ENCODE results near the gene PTPN3. TPM values are rescaled to one million over a fixed set of nuclear protein-coding genes. Genes with fewer than 3 reads are reported as not detected.
"Not testable (repeated sequence)": the region's sequence is repeated elsewhere in the genome, so short reads cannot be mapped to it uniquely, and the experiment has no call there.

Gene PTPN3, protein sequence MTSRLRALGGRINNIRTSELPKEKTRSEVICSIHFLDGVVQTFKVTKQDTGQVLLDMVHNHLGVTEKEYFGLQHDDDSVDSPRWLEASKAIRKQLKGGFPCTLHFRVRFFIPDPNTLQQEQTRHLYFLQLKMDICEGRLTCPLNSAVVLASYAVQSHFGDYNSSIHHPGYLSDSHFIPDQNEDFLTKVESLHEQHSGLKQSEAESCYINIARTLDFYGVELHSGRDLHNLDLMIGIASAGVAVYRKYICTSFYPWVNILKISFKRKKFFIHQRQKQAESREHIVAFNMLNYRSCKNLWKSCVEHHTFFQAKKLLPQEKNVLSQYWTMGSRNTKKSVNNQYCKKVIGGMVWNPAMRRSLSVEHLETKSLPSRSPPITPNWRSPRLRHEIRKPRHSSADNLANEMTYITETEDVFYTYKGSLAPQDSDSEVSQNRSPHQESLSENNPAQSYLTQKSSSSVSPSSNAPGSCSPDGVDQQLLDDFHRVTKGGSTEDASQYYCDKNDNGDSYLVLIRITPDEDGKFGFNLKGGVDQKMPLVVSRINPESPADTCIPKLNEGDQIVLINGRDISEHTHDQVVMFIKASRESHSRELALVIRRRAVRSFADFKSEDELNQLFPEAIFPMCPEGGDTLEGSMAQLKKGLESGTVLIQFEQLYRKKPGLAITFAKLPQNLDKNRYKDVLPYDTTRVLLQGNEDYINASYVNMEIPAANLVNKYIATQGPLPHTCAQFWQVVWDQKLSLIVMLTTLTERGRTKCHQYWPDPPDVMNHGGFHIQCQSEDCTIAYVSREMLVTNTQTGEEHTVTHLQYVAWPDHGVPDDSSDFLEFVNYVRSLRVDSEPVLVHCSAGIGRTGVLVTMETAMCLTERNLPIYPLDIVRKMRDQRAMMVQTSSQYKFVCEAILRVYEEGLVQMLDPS
- total RNA-seq (2014; rRNA removed; shearing (Covaris generic)) (0.51 and 1.3 TPM in 2 replicates), polyA plus RNA-seq (2016; fragmentation: Nextera tagmentation; extraction: Ambion mirVana) (0.86 and 0.90 TPM in 2 replicates)

DNA sequence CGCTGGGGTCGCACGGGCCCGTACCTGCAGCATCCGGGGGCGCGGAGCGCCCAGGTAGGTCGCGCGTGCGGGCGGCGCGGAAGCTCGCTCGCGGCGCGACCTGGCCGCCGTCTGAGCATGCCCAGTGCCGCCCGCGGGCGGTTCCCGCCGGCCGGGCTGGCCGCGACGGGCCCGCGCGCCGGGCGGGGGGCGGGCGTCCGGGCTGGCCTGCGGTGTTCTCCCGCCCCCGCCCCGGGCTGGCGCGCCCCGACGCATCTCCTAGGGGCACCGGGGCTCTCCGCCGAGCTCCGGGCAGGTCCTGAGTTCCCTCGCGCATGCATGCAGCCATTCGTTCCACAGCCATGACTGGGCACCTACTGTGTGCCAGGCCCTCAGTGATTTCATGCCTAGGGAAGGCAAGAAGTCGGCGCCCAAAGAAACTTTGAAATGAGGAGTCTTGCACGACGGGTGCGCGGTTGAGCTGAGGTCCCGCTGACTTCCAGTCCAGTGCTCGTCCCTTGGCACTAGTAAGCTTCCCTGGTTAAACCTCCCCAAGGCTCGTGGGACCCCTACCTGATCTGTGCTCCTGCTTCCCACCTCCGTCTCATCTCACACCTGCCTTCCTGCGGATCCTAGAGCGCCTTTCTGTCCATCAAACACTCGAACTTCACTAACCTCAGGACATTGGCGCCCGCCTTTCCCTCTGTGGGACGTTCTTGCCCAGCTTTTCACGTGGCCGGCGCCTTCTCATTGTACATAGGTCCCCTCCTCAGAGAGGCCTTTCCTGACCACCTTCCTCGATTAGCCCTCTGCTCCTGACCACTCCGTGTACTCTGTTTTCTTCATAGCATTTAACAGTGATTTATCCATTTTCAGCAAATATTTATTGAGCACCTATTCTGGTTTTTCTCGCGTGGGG lies at the start of gene PTPN3:
Gene PTPN3, minus strand, starts transcription at position 113 of the 898 bp plus-strand sequence. CDS start 34,873 bp downstream, outside the sequence.
- Histone ChIP-seq H3K79me2 (ENCODE audit: insufficient read depth) (no peaks in the 10 kb centered on the region), H3K4me2 (ENCODE audit: unreplicated experiment) (peak within 1 kb of the TSS; percentile 59), H3F3A (ENCODE audit: insufficient read depth) (no peaks in the 10 kb centered on the region), H4K20me1 (ENCODE audit: insufficient read depth) (no peaks in the 10 kb centered on the region), H3K36me3 (ENCODE audit: low read depth) (no peaks in the 10 kb centered on the region), H3K4me3 (peak within 1 kb of the TSS; percentile 69), H3K4me1 (ENCODE audit: insufficient read depth) (no peaks in the 10 kb centered on the region), H2AFZ (peak within 1 kb of the TSS; percentile 65), H3K27me3 (replicated peaks; ENCODE audit: insufficient read depth) (peaks cover 68% of the 10 kb centered on the region), H3K9me2 (ENCODE audit: insufficient read depth) (no peaks in the 10 kb centered on the region), H3K9ac (no peak within 1 kb of the TSS), H3K27ac (no peak within 1 kb of the TSS), H3K9me3 (ENCODE audit: low read depth) (no peaks in the 10 kb centered on the region)
- in situ Hi-C loops (cut with MboI), result no loop called here
- DNase-seq, result peak; percentile 54
- TF ChIP-seq EZH2 (IDR thresholded peaks at IDR 0.05; ENCODE audit: insufficient read depth, poor library complexity, severe bottlenecking) (no peak), EZH2phosphoT487 (IDR thresholded peaks at IDR 0.05; ENCODE audit: insufficient read depth, low read depth) (no peak)
- 34 to 42% methylated on average over 36 to 42 of the region's 78 CpGs for WGBS, 2 experiments (ENCODE audit: low coverage in 1 of 2, low lambda C conversion rate in 2 of 2, missing lambda C conversion rate in 2 of 2)

DNA sequence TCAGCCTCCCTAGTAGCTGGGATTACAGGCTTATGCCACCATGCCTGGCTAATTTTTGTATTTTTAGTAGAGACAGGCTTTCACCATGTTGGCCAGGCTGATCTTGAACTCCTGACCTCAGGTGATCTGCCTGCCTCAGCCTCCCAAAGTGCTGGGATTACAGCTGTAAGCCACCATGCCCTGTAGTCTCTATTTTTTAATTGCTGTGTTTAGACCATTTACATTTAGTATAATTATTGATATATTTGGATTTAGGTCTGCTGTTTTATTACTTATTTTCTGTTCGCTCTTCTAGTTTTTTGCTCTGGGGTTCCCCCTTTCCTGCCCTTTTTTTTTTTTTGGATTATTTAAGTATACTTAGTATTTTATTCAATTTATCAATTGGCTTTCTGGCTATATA lies 46.8 kb upstream of the PTPN3 start:
- H4K20me1 ChIP-seq (ENCODE audit: insufficient read depth); H3K79me2 ChIP-seq (ENCODE audit: insufficient read depth); DNase-seq; H3K36me3 ChIP-seq (ENCODE audit: low read depth); H3K4me1 ChIP-seq (ENCODE audit: insufficient read depth); H3K4me3 ChIP-seq; H3K9ac ChIP-seq; H3K27ac ChIP-seq; H3F3A ChIP-seq (ENCODE audit: insufficient read depth); H3K4me2 ChIP-seq (ENCODE audit: unreplicated experiment); H2AFZ ChIP-seq; H3K9me2 ChIP-seq (ENCODE audit: insufficient read depth); H3K9me3 ChIP-seq (ENCODE audit: low read depth); in situ Hi-C loops (cut with MboI): not testable (repeated sequence)
- WGBS, 2 experiments (ENCODE audit: low coverage in 1 of 2, low lambda C conversion rate in 2 of 2, missing lambda C conversion rate in 2 of 2), result 46 to 61% methylated on average over 1 of the region's 1 CpG
- peaks cover 27% of the 10 kb centered on the region for H3K27me3 ChIP-seq (replicated peaks; ENCODE audit: insufficient read depth)

- no peaks in the 10 kb centered on the region for H3K4me1 ChIP-seq (ENCODE audit: insufficient read depth)
- H3K79me2 ChIP-seq (ENCODE audit: insufficient read depth), result no peaks in the 10 kb centered on the region
- H3K9me2 ChIP-seq (ENCODE audit: insufficient read depth), result no peaks in the 10 kb centered on the region
- no peaks in the 10 kb centered on the region for H3F3A ChIP-seq (ENCODE audit: insufficient read depth)
- in situ Hi-C loops (cut with MboI), result no loop called here
- H3K27ac ChIP-seq, result no peak overlapping the region
- no peak overlapping the region for H3K4me3 ChIP-seq
- no peak overlapping the region for H2AFZ ChIP-seq
- no peak overlapping the region for H3K9ac ChIP-seq
- H3K36me3 ChIP-seq (ENCODE audit: low read depth), result no peaks in the 10 kb centered on the region
- WGBS, 2 experiments (ENCODE audit: low coverage in 1 of 2, low lambda C conversion rate in 2 of 2, missing lambda C conversion rate in 2 of 2), result 38 to 46% methylated on average over 4 of the region's 4 CpGs
- peaks cover 28% of the 10 kb centered on the region for H3K27me3 ChIP-seq (replicated peaks; ENCODE audit: insufficient read depth)
- H3K4me2 ChIP-seq (ENCODE audit: unreplicated experiment), result no peak overlapping the region
- no peak for DNase-seq
- H4K20me1 ChIP-seq (ENCODE audit: insufficient read depth), result no peaks in the 10 kb centered on the region
- peaks cover 6% of the 10 kb centered on the region for H3K9me3 ChIP-seq (ENCODE audit: low read depth)
- no peak for TF ChIP-seq EZH2 (IDR thresholded peaks at IDR 0.05; ENCODE audit: insufficient read depth, poor library complexity, severe bottlenecking)
- TF ChIP-seq EZH2phosphoT487 (IDR thresholded peaks at IDR 0.05; ENCODE audit: insufficient read depth, low read depth), result no peak
These were observed 44.8 kb upstream of the PTPN3 start for GRCh38 chr9:109542922-109543321.

GRCh38 chr9:109538346-109538745 lies 40.2 kb upstream of the PTPN3 start:
- WGBS, 2 experiments (ENCODE audit: low coverage in 1 of 2, low lambda C conversion rate in 2 of 2, missing lambda C conversion rate in 2 of 2), result 68% methylated on average over 5 of the region's 5 CpGs
- Histone ChIP-seq H3K9me3 (ENCODE audit: low read depth) (no peaks in the 10 kb centered on the region), H3K36me3 (ENCODE audit: low read depth) (no peaks in the 10 kb centered on the region), H2AFZ (no peak overlapping the region), H3K9me2 (ENCODE audit: insufficient read depth) (no peaks in the 10 kb centered on the region), H3K79me2 (ENCODE audit: insufficient read depth) (no peaks in the 10 kb centered on the region), H3K27me3 (replicated peaks; ENCODE audit: insufficient read depth) (peaks cover 60% of the 10 kb centered on the region), H3K27ac (no peak overlapping the region), H3K4me1 (ENCODE audit: insufficient read depth) (no peaks in the 10 kb centered on the region), H3K9ac (no peak overlapping the region), H3K4me3 (no peak overlapping the region), H4K20me1 (ENCODE audit: insufficient read depth) (no peaks in the 10 kb centered on the region), H3K4me2 (ENCODE audit: unreplicated experiment) (no peak overlapping the region), H3F3A (ENCODE audit: insufficient read depth) (no peaks in the 10 kb centered on the region)
- TF ChIP-seq EZH2phosphoT487 (IDR thresholded peaks at IDR 0.05; ENCODE audit: insufficient read depth, low read depth) (no peak), EZH2 (IDR thresholded peaks at IDR 0.05; ENCODE audit: insufficient read depth, poor library complexity, severe bottlenecking) (no peak)
- DNase-seq, result no peak
- in situ Hi-C loops (cut with MboI), result no loop called here
